Fibroblast of skin of back (primary cell): ENCODE measurements around the gene PDAP1.
"Not testable (repeated sequence)": the region's sequence is repeated elsewhere in the genome, so short reads cannot be mapped to it uniquely, and the experiment has no call there.

Experiments
- DNase-seq: peaks from one replicate; pipeline ENCODE4 v3.0.0-alpha.2; 2013

The PDAP1 gene

GRCh38 chr7:99395616-99396327 is 12.6 kb downstream of the PDAP1 start:
- no peak for DNase-seq

DNA sequence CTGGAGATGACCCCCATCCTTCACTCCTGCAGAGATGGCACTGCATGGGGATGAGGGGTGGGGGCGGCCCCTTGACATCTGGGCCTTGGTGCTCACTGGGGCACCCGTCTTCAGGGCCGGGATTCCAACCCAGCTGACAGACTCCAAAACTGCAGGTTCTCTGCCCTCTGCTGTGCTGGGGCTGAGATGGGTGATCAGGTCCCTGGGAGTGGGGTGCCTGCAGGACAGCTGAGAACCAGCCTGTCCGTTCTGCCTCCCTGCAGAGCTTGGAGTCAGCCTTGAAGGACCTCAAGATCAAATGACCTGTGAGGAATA is 14.3 kb downstream of the PDAP1 start:
- no peak for DNase-seq

DNA sequence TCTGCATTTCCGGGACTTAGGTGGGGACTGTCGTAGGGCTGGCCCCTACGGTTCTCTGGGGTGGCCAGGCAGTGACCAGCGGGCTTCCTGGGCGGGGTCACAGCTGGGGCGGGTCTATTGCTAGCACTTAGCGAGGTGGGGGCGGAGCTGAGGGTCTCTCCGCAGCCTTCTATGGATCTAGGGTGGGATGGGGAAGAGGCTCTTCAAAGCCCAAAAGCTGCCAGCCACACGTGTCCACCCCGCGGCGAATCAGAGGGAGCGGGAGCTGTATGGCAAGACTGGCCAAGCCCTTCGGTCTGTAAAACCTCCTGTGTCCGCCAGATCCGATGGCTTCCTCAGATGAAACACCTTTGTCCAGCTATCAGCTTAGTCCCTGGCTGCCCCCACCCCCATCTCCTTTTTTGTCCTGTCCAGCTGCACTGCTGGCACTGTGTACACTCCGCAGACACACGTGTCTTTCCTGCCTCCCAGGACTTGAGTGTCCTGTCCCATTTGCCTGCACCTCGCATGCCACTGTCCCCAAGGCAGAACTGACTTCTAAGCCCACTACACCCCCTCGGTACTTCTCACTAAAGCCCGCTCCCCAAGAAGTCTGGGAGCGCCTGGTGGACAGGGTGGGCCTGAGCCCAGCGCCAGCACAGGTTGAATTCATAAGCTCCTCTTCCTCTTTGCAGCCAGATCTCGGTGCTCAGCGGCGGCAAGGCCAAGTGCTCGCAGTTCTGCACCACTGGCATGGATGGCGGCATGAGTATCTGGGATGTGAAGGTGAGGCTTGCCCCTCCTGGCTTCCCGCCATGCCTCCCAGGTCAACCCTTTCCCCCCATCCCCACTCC is 14.8 kb downstream of the PDAP1 start:
- no peak for DNase-seq

- DNase-seq = peak; percentile 42
Measured at GRCh38 chr7:99392659-99393354, 15.6 kb downstream of the PDAP1 start.

DNA sequence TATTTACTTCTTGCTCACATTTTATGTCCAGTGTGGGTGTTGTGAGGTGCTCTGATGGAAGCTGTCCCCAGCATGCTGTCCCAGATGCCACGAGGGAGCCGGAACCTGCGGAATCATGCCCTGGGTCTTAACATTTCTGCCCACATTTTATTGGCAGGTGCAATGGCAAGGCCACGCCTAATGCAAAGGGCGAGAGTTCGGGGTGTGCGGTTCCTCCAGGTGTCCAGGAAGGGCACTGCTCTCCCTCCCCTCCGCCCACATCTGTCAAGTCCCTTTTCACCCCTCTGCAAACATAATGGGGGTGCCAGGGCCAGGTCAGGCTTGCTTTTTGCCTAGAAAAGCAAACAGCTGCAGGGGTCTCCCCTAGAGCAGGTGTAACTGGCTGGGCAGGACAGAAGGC is 16.4 kb downstream of the PDAP1 start:
- DNase-seq = no peak

GRCh38 chr7:99390941-99391602 is 17.3 kb downstream of the PDAP1 start:
- DNase-seq = peak; percentile 18

DNA sequence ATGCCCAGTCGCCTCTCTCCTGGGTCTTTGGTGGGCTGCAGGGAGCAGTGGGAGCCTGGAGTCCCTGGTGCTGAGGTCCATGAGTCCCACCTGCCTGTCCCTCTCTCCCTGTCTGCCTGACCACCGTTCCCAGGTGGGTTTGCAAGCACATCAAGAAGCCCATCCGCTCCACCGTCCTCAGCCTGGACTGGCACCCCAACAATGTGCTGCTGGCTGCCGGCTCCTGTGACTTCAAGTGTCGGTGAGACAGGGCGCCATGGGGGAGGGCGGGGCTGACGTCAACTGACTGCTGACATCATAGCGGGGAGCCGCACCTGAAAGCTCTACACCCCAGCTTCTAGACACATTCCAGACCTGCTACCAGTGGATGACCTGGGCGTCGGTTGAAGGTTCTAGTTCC is 18.6 kb downstream of the PDAP1 start:
- DNase-seq = no peak

- DNase-seq = no peak
Measured at GRCh38 chr7:99387912-99388311, 20.5 kb downstream of the PDAP1 start.

- not testable (repeated sequence) for DNase-seq
Measured at GRCh38 chr7:99387239-99387635, 21.2 kb downstream of the PDAP1 start.

DNA sequence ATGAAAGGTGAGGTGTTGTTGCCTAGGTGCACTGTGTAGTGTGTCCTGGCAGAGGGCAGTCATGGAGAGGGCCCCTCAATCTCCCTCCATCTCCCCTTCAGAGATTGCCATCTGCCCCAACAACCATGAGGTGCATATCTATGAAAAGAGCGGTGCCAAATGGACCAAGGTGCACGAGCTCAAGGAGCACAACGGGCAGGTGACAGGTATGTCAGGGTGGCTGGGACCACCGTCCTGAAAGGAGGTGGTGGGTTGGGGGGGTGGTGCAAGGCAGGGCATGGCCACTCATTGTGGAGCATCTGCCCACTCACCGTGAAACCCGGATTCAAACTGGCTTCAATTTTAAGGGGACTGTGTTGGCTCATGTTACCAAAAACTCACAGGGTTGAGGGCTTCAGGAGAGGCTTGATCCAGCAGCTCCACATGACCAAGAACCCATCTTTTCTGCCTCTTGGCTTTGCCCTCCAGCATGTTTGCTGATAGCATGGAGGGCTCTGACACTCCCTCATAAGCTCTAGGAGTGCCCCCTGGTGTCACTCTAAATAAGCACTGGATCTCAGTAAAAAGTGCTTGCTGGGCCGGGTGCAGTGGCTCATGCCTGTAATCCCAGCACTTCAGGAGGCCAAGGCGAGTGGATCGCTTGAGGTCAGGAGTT is 21.7 kb downstream of the PDAP1 start:
- peak; percentile 46 for DNase-seq

DNA sequence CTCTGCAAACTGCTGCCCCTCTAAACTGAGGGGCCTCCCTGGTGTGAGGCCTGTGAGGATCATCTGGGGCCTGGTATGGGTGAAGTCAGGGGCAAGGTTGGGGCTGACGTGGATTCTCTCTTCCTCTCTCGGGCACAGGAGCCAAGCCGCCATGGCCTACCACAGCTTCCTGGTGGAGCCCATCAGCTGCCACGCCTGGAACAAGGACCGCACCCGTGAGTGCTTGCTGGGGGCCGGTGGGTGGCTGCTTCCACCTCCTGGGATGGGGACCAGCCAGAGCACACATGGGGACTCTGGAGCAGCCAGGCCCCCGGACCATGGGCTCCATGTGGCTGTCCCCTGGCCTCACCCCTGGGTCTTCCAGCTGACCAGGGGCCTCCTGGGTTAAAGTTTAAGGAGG is 22.8 kb downstream of the PDAP1 start:
- DNase-seq = no peak

GRCh38 chr7:99384523-99384922 is 23.9 kb downstream of the PDAP1 start:
- DNase-seq = no peak

DNA sequence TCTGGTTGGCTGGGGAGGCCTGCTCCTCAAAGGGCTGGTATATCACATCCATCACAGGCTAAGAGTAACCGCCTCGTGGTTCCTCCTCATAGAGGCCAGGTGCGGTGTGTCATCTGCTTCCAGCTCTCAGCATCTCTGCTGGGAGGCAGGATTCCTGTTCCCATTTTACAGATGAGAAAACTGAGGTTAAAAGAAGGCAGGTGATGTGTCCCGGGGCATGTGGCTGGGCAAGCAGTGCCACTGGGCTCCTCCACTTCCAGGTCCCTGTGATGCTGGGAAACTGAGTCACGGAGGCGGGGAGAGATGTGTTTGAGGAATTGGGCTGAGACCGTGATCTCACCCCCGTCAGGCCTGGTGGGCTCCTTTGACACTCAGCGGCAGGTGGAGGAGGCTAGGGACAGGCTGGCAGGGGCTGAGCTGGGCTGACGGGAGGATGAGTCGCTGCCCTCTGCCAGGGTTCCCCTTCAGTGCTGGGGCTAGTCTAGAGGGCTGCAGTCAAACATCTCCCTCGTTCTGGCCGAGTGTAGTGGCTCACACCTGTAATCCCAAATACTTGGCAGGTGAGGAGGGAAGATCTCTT is 24.5 kb downstream of the PDAP1 start:
- no peak for DNase-seq

DNA sequence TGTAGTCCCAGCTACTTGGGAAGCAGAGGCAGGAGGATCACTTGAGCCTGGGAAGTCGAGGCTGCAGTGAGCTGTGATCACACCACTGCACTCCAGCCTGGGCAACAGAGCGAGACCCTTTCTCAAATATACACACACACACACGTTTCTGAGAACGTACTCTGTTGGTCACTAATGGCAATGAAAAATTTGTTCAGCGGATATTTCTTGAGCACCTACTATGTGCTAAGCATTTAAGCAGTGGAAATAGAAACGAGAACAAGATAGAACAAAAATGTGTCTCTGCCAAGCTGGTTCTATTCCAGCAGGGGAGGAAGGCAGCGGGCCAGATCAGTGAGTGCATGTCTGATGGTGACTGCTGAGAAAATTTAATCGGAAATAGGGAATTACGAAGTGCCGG is 25.2 kb downstream of the PDAP1 start:
- no peak for DNase-seq

DNA sequence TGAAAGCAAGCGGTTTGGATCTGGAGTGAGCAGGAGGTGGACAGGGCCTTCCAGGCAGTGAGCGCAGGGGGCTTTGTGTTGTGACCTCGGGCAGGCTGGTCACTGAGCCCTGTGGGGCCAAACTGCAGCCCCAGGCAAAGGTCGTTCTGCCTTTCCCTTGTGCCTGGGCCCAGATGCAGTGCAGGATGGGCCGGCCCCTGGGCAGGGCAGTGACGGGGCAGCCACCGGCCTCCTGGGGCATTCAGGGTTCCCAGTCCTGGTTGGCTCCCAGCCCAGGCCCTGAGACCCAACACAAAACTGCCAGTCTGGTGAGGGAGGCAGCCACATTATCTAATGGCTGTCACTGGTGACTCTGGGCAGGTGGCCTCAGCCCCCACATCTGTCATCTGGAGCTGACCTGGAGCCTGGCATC is 26.7 kb downstream of the PDAP1 start:
- DNase-seq = no peak

GRCh38 chr7:99380823-99381663 is 27.4 kb downstream of the PDAP1 start:
- DNase-seq = no peak

GRCh38 chr7:99380032-99380822 is 28.2 kb downstream of the PDAP1 start:
- peak; percentile 48 for DNase-seq

DNA sequence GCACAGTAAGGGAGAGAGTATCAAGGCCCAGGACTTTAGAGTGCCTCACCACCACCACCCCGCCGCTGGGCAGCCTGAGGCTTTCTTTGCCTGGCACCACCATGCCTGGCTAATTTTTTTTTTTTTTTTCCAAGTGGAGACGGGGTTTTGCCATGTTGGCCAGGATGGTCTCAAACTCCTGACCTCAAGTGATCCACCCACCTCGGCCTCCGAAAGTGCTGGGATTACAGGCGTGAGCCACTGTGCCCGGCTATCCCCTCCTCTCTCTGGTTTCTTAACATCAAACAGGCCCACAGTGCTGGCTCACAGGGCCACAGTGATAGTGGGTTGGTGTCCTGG is 28.7 kb downstream of the PDAP1 start:
- DNase-seq = not testable (repeated sequence)

DNA sequence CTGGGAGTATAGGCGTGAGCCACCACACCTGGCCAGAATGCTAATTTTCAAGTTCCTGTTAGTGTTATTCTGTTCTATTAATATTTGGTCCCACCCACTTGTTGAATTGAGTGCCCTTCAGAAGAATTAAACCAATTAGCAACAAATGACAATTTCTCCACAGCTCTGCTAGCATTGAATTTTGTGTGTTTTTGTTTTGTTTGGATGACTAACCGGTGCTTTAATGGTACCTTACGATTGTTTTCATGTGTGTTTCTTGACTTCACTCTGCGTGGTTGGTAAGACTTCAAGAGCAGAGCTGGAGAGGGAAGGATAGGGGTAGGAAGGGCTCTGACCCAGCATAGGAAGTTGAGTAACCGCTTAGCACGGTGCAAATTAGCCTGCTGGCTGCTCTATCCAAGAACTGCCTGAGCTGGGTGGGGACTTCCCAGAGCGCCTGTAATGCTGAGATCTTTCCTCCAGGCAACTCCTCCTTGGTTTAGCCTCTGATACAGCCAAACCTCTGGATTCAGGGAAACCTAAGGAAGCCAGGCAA is 29.3 kb downstream of the PDAP1 start:
- DNase-seq = peak; percentile 74
